Thoracic aorta (tissue), 2 donors: ENCODE data around the gene CACNA1F. TPM values are rescaled to one million over a fixed set of nuclear protein-coding genes. Genes with fewer than 3 reads are reported as not detected.

Experiments
- ATAC-seq: fragments of 150-250 bp; one replicate; pipeline ENCODE4 v1.8.0; 2017; ENCODE audit warnings: low read depth; ENCODE audit not compliant: insufficient number of reproducible peaks, low FRiP score
- DNase-seq: peaks from one replicate; pipeline ENCODE4 v3.0.0-alpha.2; 2020; ENCODE audit warnings: low spot score
- H3K27ac ChIP-seq, 2 donors: fragments of 200-600 bp; sonication (generic); 1 replicate in 1 of 2; 2 replicates in 1 of 2; pipeline ENCODE4 v1.5.1; 2016; ENCODE audit warnings: mild to moderate bottlenecking in 2 of 2, moderate library complexity in 2 of 2
- H3K27me3 ChIP-seq: fragments of 200-600 bp; sonication (generic); replicated peaks from 2 replicates; pipeline ENCODE4 v1.6.0; 2016; ENCODE audit warnings: mild to moderate bottlenecking; ENCODE audit not compliant: insufficient read depth
- H3K36me3 ChIP-seq: fragments of 200-600 bp; sonication (generic); one replicate; pipeline ENCODE4 v1.5.1; 2016
- H3K4me1 ChIP-seq, 2 donors: fragments of 200-600 bp; sonication (generic); 1 replicate in 1 of 2; 2 replicates in 1 of 2; pipeline versions ENCODE4 v1.5.1 to v1.6.0; 2016; ENCODE audit warnings: low read depth in 2 of 2, mild to moderate bottlenecking in 1 of 2; ENCODE audit not compliant: control insufficient read depth in 1 of 2
- H3K4me3 ChIP-seq: fragments of 200-600 bp; sonication (generic); 2 replicates; pipeline ENCODE4 v1.5.1; 2016; ENCODE audit warnings: mild to moderate bottlenecking
- H3K9me3 ChIP-seq: fragments of 200-600 bp; sonication (generic); 2 replicates; pipeline ENCODE4 v1.5.1; 2016
- CTCF ChIP-seq: fragments of 200-600 bp; sonication (generic); IDR thresholded peaks from one replicate; pipeline ENCODE4 v1.5.1; 2019; ENCODE audit warnings: antibody characterized with exemption
- total RNA-seq, 2 donors: library from RNA; depleted of rRNA; stranded (reverse); fragments of >200 nt; gene quantifications; one replicate each; pipeline versions ENCODE4 v1.1.0 to v1.2.3, GENCODE V29; 2016

Gene CACNA1F
- total RNA-seq, 2 donors from 2014 or later: 0.81 TPM; not detected in 1

- no peak for ATAC-seq
- H3K36me3 ChIP-seq: peaks cover 10% of the 10 kb centered on the region
- H3K4me1 ChIP-seq: no peaks in the 10 kb centered on the region
- no peak for TF ChIP-seq CTCF
- no peaks in the 10 kb centered on the region for H3K9me3 ChIP-seq
- H3K4me3 ChIP-seq: no peak overlapping the region
- no peaks in the 10 kb centered on the region for H3K27me3 ChIP-seq
- H3K27ac ChIP-seq: no peak overlapping the region
- no peak for DNase-seq
Measured at GRCh38 chrX:49246541-49246940, 13.4 kb upstream of the CACNA1F start.

- TF ChIP-seq CTCF: no peak
- H3K4me3 ChIP-seq: no peak overlapping the region
- no peaks in the 10 kb centered on the region for H3K9me3 ChIP-seq
- H3K27ac ChIP-seq: no peak overlapping the region
- peaks cover 7% of the 10 kb centered on the region for H3K36me3 ChIP-seq
- no peaks in the 10 kb centered on the region for H3K4me1 ChIP-seq
- ATAC-seq: no peak
- H3K27me3 ChIP-seq: no peaks in the 10 kb centered on the region
- DNase-seq: no peak
Measured at GRCh38 chrX:49244207-49244606, 11.1 kb upstream of the CACNA1F start.

GRCh38 chrX:49243166-49243565 lies 10.0 kb upstream of the CACNA1F start:
- ATAC-seq (no peak), DNase-seq (no peak)
- TF ChIP-seq CTCF: no peak
- Histone ChIP-seq H3K9me3 (no peaks in the 10 kb centered on the region), H3K4me3 (no peak overlapping the region), H3K27ac (no peak overlapping the region), H3K27me3 (no peaks in the 10 kb centered on the region), H3K36me3 (peaks cover 7% of the 10 kb centered on the region), H3K4me1 (no peaks in the 10 kb centered on the region)

GRCh38 chrX:49242545-49243066 lies 9.5 kb upstream of the CACNA1F start:
- no peaks in the 10 kb centered on the region for H3K9me3 ChIP-seq
- no peak overlapping the region for H3K4me3 ChIP-seq
- no peaks in the 10 kb centered on the region for H3K4me1 ChIP-seq
- ATAC-seq (no peak), DNase-seq (no peak)
- no peak for TF ChIP-seq CTCF
- H3K36me3 ChIP-seq: peaks cover 7% of the 10 kb centered on the region
- H3K27ac ChIP-seq: no peak overlapping the region
- H3K27me3 ChIP-seq: no peaks in the 10 kb centered on the region

- ATAC-seq (no peak), DNase-seq (no peak)
- Histone ChIP-seq H3K4me1 (no peaks in the 10 kb centered on the region), H3K27ac (no peak overlapping the region), H3K9me3 (no peaks in the 10 kb centered on the region), H3K36me3 (peaks cover 7% of the 10 kb centered on the region), H3K4me3 (no peak overlapping the region), H3K27me3 (no peaks in the 10 kb centered on the region)
- TF ChIP-seq CTCF: no peak
Measured at GRCh38 chrX:49238735-49239134, 5.6 kb upstream of the CACNA1F start.
